ENCODE measurements around the gene PRSS3. TPM values are rescaled to one million over a fixed set of nuclear protein-coding genes. Genes with fewer than 3 reads are reported as not detected.
"Not testable (repeated sequence)": the region's sequence is repeated elsewhere in the genome, so short reads cannot be mapped to it uniquely, and the experiment has no call there.

Gene PRSS3
- total RNA-seq, 1 experiment from 2014 or later, result not detected

DNA sequence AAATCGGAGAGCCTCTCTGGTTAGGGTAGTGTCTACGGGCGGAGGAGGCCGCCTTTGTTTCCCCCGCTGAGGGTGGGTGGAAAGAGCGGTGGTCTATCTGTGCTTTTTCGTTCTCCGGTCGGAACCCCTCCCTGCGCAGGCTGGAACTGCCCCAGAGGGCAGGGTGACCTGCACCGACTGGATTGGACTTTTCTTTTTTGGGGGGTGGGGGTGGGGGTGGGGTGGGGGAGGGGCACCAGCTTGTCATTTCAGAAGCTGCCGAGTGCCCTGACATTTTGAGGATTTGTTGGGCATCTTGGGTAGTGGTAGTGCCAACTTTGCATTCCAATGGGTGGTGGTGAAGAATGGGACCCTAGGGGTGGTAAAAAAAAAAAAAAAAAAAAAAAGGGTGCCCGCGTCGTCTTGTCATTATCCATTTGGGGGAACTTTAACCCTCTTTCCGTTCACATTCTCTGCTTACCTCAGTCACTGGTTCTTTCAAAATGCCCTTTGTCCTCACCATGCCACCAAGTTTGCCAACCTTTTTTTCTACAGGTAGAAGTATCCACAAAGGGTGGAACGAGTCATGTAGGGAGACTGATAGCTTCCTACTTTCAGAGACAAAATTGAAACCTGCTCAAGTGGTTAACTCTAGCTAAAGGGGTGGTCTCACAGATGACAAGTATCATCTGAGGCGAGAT lies 22.9 kb downstream of the PRSS3 start:
- peak; percentile 16 for DNase-seq
- H3K36me3 ChIP-seq (replicated peaks; ENCODE audit: control insufficient read depth, insufficient read depth, low read length), result no peaks in the 10 kb centered on the region
- H3K27me3 ChIP-seq (ENCODE audit: control insufficient read depth, insufficient read depth, low read length), result no peaks in the 10 kb centered on the region
- peak overlapping the region; percentile 89 for H3K4me3 ChIP-seq (ENCODE audit: insufficient read depth, low read depth, low read length)

DNA sequence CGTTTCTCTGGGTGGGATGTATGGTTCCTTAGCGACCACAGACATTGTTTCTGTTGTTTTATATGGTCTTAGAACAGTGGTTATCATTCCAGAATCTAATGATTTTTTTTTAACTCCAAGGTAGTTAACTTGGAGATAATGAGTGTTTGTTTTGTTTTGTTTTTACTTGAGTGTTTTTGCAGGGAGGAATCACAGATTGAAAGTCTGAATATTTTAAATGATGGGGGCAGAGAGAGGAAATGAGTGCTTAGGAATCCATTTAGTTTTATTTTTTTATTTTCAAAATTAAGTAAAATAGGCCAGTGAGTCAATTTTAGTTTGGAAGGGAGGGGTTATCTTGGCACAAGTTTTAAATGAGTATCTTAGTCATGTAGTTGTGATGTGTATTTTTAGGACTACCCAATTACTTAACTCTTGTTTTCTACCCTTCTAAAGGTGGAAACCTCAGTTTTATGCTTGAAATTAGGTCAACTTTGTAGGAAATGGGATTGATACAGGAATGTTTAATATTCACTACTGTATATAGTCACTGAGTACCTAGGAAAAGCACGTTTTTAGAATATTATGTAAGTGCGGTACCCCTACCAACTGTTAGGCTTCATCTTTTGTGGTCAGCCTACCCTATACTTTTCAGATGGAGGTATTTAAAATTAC lies 23.6 kb downstream of the PRSS3 start:
- Histone ChIP-seq H3K27me3 (ENCODE audit: control insufficient read depth, insufficient read depth, low read length) (no peaks in the 10 kb centered on the region), H3K36me3 (replicated peaks; ENCODE audit: control insufficient read depth, insufficient read depth, low read length) (no peaks in the 10 kb centered on the region), H3K4me3 (ENCODE audit: insufficient read depth, low read depth, low read length) (peak overlapping the region; percentile 89)
- no peak for DNase-seq

DNA sequence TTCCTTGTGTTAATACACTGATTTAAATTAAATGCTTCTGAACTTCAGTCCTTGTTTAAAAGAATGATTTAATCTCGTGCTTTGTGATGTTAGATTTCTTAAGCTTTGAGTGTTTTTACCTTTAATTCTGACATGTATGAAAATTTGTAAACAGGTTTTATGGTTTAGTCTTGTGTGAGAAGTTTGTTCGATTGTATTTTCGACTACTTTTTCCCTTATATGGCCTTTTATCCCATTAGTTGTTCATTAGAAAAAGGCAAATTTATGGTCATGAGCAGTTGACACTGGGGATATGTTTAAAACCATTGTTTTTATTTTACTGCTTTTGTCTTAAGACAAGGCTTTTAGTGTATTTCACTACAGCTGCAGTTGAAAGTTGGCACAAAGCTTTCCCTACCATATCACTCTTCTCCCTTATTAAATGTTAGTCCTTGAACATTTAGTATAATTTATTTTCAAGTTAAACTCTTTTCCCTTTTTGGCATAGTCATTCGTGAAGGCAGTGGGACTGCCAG lies 24.9 kb downstream of the PRSS3 start:
- H3K27me3 ChIP-seq (ENCODE audit: control insufficient read depth, insufficient read depth, low read length), result no peaks in the 10 kb centered on the region
- no peaks in the 10 kb centered on the region for H3K36me3 ChIP-seq (replicated peaks; ENCODE audit: control insufficient read depth, insufficient read depth, low read length)
- H3K4me3 ChIP-seq (ENCODE audit: insufficient read depth, low read depth, low read length), result no peak overlapping the region
- DNase-seq, result no peak

DNA sequence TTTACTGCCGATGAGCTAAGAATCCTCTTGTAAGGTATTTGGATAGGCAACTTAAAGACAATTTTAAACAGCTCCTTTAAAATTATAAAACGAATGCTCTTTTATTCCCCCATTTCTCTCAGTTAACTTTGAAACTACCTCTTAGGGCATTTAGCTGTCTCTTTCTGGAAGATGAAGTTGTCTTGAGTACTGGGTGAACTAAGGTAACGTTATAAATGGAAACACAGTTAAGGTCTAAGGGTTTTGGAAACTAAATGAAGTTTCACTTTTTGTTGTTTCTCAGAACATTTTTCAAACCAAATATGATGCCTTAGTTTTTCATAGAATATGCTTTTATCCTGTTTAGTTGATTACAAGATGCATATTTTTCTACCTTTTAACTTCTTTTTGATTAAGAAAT lies 28.4 kb downstream of the PRSS3 start:
- DNase-seq, result no peak
- no peaks in the 10 kb centered on the region for H3K36me3 ChIP-seq (replicated peaks; ENCODE audit: control insufficient read depth, insufficient read depth, low read length)
- H3K4me3 ChIP-seq (ENCODE audit: insufficient read depth, low read depth, low read length), result no peak overlapping the region
- H3K27me3 ChIP-seq (ENCODE audit: control insufficient read depth, insufficient read depth, low read length), result no peaks in the 10 kb centered on the region

DNA sequence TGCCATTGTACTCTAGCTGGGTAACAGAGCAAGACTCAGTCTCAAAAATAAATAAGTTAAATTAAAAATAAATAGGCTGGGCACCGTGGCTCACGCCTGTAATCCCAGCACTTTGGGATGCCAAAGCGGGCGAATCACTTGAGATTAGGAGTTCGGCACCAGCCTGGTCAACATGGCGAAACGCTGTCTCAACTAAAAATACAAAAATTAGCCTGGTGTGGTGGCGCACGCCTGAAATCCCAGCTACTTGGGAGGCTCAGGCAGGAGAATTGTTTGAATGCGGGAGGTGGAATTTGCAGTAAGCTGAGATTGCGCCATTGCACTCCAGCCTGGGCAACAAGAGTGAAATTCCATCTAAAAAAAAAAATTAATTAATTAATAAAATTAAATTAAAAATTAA lies 31.9 kb downstream of the PRSS3 start:
- not testable (repeated sequence) for H3K4me3 ChIP-seq (ENCODE audit: insufficient read depth, low read depth, low read length); H3K27me3 ChIP-seq (ENCODE audit: control insufficient read depth, insufficient read depth, low read length); DNase-seq; H3K36me3 ChIP-seq (replicated peaks; ENCODE audit: control insufficient read depth, insufficient read depth, low read length)

DNA sequence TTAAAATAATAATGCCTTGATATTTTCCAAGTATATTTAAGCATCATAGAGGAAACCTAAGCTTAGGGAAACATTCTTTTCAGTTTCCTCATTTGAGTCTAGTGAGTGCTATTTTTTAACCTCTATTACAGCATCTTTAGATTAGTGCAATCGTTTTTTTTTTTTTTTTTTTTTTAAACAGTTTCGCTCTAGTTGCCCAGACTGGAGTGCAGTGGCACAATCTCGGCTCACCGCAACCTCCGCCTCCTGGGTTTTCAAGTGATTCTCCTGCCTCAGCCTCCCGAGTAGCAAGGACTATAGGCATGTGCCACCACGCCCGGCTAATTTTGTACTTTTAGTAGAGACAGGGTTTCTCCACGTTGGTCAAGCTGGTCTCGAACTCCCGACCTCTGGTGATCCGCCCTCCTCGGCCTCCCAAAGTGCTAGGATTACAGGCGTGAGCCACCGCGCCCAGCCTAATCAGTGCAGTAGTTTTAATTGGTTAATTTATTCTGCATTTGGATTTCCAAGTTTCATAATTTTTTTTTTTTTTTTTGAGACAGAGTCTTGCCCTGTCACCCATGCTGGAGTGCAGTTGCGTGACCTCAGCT lies 34.4 kb downstream of the PRSS3 start:
- not testable (repeated sequence) for H3K36me3 ChIP-seq (replicated peaks; ENCODE audit: control insufficient read depth, insufficient read depth, low read length); H3K4me3 ChIP-seq (ENCODE audit: insufficient read depth, low read depth, low read length); DNase-seq; H3K27me3 ChIP-seq (ENCODE audit: control insufficient read depth, insufficient read depth, low read length)

DNA sequence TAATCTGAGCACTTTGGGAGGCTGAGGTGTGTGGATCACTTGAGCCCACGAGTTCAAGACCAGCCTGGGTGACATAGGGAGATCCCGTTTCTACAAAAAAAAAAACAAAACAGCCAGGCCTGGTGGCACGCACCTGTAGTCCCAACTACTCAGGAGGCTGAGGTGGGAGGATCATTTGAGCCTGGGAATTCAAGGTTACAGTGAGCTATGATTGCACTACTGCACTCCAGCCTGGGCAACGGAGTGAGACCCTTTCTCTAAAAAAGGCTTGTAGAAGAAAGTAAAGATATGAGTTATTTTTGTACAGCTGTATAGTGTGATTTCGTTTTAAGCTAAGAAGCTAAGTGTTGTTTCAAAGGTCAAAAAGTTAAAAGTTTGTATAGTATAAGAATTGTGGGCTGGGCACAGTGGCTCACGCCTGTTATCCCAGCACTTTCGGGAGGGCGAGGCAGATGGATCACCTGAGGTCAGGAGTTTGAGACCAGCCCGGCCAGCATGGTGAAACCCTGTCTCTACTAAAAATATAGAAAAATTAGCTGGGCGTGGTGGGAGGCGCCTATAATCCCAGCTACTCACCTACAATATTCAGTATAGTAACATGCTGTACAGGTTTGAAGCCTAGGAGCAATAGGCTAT lies 40.4 kb downstream of the PRSS3 start:
- no peak for DNase-seq
- Histone ChIP-seq H3K36me3 (replicated peaks; ENCODE audit: control insufficient read depth, insufficient read depth, low read length) (no peaks in the 10 kb centered on the region), H3K27me3 (ENCODE audit: control insufficient read depth, insufficient read depth, low read length) (no peaks in the 10 kb centered on the region), H3K4me3 (ENCODE audit: insufficient read depth, low read depth, low read length) (no peak overlapping the region)

DNA sequence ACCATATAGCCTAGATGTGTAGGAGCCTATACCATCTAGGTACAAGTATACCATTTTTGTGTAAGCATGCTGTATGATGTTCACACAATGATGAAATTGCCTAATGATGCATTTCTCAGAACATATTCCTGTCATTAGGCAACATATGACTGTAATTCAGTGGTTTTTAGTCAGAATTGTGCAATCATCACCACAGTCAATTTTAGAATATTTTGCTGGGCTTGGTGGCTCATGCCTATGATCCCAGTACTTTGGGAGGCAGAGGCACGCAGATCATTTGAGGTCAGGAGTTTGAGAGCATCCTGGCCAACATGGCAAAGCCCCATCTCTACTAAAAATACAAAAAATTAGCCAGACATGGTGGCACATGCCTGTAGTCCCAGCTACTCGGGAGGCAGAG lies 40.9 kb downstream of the PRSS3 start:
- H3K4me3 ChIP-seq (ENCODE audit: insufficient read depth, low read depth, low read length); DNase-seq; H3K27me3 ChIP-seq (ENCODE audit: control insufficient read depth, insufficient read depth, low read length); H3K36me3 ChIP-seq (replicated peaks; ENCODE audit: control insufficient read depth, insufficient read depth, low read length): not testable (repeated sequence)

DNA sequence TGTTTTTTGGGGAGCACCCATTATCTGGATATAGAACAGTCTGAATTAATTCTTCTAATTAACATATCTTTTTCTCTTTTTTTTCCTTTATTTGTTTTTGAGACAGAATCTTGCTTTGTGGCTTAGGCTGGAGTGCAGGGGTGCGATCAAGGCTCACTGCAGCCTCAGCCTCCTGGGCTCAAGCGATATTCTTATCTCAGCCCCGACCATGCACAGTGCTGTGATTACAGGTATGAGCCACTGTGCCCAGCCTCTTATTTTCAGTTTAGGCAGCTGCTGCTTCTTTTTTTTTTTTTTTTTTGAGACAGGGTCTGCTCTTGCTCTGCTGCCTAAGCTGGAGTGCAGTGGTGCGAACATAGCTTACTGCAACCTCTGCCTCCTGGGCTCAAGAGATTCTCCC lies 41.8 kb downstream of the PRSS3 start:
- DNase-seq, result no peak
- no peak overlapping the region for H3K4me3 ChIP-seq (ENCODE audit: insufficient read depth, low read depth, low read length)
- H3K36me3 ChIP-seq (replicated peaks; ENCODE audit: control insufficient read depth, insufficient read depth, low read length), result no peaks in the 10 kb centered on the region

DNA sequence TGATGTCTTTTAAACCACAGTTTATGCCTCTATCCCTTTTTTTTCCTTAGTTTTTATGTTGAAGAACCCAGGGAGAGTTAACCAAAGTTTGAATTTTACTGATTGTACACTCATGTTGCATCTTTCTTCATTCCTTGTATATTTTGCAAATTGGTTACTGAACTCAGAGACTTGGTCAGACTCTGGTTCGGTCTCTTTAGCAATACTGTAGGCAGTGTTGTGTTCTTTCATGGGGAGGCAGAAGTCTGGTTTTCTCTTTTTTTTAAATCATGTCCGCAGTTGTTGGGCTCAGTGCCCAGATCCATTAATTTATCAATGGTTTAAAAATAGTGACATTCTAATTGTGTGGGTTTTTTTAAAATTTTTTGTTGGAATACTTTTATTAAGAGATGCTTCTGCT lies 45.0 kb downstream of the PRSS3 start:
- H3K36me3 ChIP-seq (replicated peaks; ENCODE audit: control insufficient read depth, insufficient read depth, low read length), result no peaks in the 10 kb centered on the region
- H3K27me3 ChIP-seq (ENCODE audit: control insufficient read depth, insufficient read depth, low read length), result no peaks in the 10 kb centered on the region
- DNase-seq, result no peak
- H3K4me3 ChIP-seq (ENCODE audit: insufficient read depth, low read depth, low read length), result no peak overlapping the region

More for the DNA sequence above, 41.8 kb downstream of the PRSS3 start:
- H3K27me3 ChIP-seq (ENCODE audit: control insufficient read depth, insufficient read depth, low read length), result no peaks in the 10 kb centered on the region

DNA sequence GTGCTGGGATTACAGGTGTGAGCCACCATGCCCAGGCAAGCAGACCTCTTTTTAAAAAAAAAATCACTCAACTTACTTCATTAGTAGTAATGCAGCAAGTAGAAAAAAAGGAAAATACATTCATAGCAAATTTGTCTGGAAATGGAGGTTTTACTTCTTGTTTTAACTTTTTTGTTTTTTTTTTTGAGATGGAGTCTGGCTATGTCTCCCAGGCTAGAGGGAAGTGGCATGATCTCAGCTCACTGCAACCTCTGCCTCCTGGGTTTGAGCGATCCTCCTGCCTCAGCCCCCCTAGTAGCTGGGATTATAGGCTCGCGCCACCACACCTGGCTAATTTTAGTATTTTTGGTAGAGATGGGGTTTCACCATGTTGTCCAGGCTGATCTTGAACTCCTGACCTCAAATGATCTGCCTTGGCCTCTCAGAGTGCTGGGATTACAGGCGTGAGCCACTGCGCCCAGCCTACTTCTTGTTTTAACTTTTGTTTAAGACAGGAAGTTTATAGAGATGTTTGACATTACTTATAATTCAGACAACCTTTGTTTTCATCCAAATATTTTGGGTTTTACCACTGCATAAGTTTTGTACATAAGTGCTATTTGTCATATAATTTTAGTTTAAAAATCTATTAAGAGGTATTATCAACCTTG lies 48.1 kb downstream of the PRSS3 start:
- no peak for DNase-seq
- Histone ChIP-seq H3K4me3 (ENCODE audit: insufficient read depth, low read depth, low read length) (no peak overlapping the region), H3K36me3 (replicated peaks; ENCODE audit: control insufficient read depth, insufficient read depth, low read length) (no peaks in the 10 kb centered on the region), H3K27me3 (ENCODE audit: control insufficient read depth, insufficient read depth, low read length) (no peaks in the 10 kb centered on the region)

DNA sequence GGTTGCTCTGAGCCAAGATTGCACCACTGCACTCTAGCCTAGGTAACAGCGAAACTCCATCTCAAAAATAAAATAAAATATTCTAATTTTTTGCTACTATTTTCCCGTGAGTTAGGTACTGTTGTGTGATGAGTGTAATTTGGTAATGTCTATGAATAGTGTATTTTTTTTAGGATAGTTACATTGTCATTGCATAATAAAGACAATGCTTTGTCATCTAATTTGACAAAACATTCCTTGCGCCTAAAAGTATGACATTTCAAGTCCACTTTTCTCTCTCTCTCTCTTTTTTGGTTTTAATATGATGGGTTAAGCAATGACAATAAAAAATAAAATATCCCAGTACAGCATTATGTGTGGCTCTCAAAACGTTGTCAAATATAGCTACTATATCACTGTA lies 50.9 kb downstream of the PRSS3 start:
- H3K4me3 ChIP-seq (ENCODE audit: insufficient read depth, low read depth, low read length), result no peak overlapping the region
- H3K36me3 ChIP-seq (replicated peaks; ENCODE audit: control insufficient read depth, insufficient read depth, low read length), result no peaks in the 10 kb centered on the region
- H3K27me3 ChIP-seq (ENCODE audit: control insufficient read depth, insufficient read depth, low read length), result no peaks in the 10 kb centered on the region
- no peak for DNase-seq

DNA sequence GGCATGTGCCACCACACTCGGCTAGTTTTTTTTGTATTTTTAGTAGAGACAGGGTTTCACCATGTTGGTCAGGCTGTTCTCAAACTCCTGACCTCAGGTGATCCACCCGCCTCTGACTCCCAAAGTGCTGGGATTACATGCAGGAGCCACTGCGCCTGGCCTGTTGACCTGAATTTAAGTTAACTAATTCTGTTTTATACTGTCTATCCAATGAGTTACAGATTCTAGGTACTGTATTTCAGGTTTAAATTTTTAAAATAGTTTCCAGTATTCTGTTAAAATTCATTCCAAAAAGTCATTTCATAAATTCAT lies 52.5 kb downstream of the PRSS3 start:
- not testable (repeated sequence) for DNase-seq; H3K36me3 ChIP-seq (replicated peaks; ENCODE audit: control insufficient read depth, insufficient read depth, low read length); H3K4me3 ChIP-seq (ENCODE audit: insufficient read depth, low read depth, low read length); H3K27me3 ChIP-seq (ENCODE audit: control insufficient read depth, insufficient read depth, low read length)
